ENCODE data around the gene TRMT61A. TPM values are rescaled to one million over a fixed set of nuclear protein-coding genes. Genes with fewer than 3 reads are reported as not detected.

The TRMT61A gene
- total RNA-seq, 1 experiment from 2014 or later = 15.5 TPM

DNA sequence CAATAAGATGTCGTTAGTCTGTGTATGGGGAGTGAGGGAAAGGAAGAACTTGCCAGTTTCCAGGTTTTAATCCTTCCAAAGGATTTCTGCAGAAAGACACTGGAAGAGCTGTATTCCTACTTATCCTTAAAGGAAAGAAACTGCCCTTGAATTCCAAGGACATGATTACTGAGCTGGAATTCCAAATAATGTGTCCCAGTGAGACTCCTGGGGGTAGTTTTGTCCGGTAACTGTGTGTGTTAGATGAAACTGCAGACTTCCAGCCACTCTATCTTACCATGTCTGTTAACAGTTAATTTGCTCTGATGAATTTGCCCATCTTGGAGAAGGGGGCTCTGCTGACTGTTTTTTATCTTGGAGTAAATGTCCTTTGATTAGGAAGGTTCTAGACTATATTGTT lies 39.4 kb upstream of the TRMT61A start:
- ChIA-PET CTCF (interaction anchor here (1.1 to 1.3 kb wide), 2 partner anchors 11 to 16 kb away, joined by 3 to 4 read pairs; no protein-coding TSS in a partner anchor), POLR2A (no interaction called here)
- peaks cover 18% of the 10 kb centered on the region for H3K36me3 Mint-ChIP-seq
- ATAC-seq (no peak), DNase-seq (ENCODE audit: low spot score) (no peak)
- H3K27me3 Mint-ChIP-seq (ENCODE audit: low read depth) = no peaks in the 10 kb centered on the region
- no peaks in the 10 kb centered on the region for H3K9me3 Mint-ChIP-seq
- H3K4me1 Mint-ChIP-seq = no peaks in the 10 kb centered on the region
- H3K4me3 Mint-ChIP-seq = no peak overlapping the region
- no peak overlapping the region for H3K27ac Mint-ChIP-seq
- TF ChIP-seq JUN (CRISPR knock-in tag; IDR thresholded peaks at IDR 0.05) (no peak), ETV6 (CRISPR knock-in tag; IDR thresholded peaks at IDR 0.05) (no peak), NR1H2 (CRISPR knock-in tag; IDR thresholded peaks at IDR 0.05) (no peak), HMGA2 (CRISPR knock-in tag; IDR thresholded peaks at IDR 0.05) (no peak), MYBL2 (CRISPR knock-in tag; IDR thresholded peaks at IDR 0.05) (no peak), GABPB1 (CRISPR knock-in tag; IDR thresholded peaks at IDR 0.05) (no peak), ZBTB43 (CRISPR knock-in tag; IDR thresholded peaks at IDR 0.05) (no peak), PRDM15 (CRISPR knock-in tag; IDR thresholded peaks at IDR 0.05) (no peak), TEAD1 (CRISPR knock-in tag; IDR thresholded peaks at IDR 0.05) (no peak), ZBTB21 (CRISPR knock-in tag; IDR thresholded peaks at IDR 0.05; ENCODE audit: borderline replicate concordance) (no peak), ZNF416 (CRISPR knock-in tag; IDR thresholded peaks at IDR 0.05) (no peak), EMX1 (CRISPR knock-in tag; IDR thresholded peaks at IDR 0.05) (no peak), GRHL2 (CRISPR knock-in tag; IDR thresholded peaks at IDR 0.05; ENCODE audit: insufficient replicate concordance, severe bottlenecking) (no peak)
- TF ChIP-seq, protein P1, sequence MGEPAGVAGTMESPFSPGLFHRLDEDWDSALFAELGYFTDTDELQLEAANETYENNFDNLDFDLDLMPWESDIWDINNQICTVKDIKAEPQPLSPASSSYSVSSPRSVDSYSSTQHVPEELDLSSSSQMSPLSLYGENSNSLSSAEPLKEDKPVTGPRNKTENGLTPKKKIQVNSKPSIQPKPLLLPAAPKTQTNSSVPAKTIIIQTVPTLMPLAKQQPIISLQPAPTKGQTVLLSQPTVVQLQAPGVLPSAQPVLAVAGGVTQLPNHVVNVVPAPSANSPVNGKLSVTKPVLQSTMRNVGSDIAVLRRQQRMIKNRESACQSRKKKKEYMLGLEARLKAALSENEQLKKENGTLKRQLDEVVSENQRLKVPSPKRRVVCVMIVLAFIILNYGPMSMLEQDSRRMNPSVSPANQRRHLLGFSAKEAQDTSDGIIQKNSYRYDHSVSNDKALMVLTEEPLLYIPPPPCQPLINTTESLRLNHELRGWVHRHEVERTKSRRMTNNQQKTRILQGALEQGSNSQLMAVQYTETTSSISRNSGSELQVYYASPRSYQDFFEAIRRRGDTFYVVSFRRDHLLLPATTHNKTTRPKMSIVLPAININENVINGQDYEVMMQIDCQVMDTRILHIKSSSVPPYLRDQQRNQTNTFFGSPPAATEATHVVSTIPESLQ (CRISPR knock-in tag; IDR thresholded peaks at IDR 0.05) = no peak
- TF ChIP-seq, protein P2, sequence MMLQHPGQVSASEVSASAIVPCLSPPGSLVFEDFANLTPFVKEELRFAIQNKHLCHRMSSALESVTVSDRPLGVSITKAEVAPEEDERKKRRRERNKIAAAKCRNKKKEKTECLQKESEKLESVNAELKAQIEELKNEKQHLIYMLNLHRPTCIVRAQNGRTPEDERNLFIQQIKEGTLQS (CRISPR knock-in tag; conservative IDR thresholded peaks at IDR 0.05) = no peak

DNA sequence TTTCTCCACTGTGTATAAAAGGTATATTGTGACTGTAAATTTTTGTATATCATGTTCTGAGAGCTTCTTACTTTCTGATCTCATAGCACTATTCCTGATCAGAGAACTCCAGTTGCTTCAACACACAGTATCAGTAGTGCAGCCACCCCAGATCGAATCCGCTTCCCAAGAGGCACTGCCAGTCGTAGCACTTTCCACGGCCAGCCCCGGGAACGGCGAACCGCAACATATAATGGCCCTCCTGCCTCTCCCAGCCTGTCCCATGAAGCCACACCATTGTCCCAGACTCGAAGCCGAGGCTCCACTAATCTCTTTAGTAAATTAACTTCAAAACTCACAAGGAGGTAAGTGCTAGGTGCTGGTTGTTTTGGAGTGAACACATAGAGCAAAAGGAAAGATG lies 37.3 kb upstream of the TRMT61A start:
- Mint-ChIP-seq H3K27me3 (ENCODE audit: low read depth) (no peaks in the 10 kb centered on the region), H3K9me3 (no peaks in the 10 kb centered on the region), H3K27ac (no peak overlapping the region), H3K36me3 (peaks cover 26% of the 10 kb centered on the region), H3K4me1 (no peaks in the 10 kb centered on the region), H3K4me3 (no peak overlapping the region)
- DNase-seq (ENCODE audit: low spot score) (no peak), ATAC-seq (no peak)
- POLR2A ChIA-PET = no interaction called here
- CTCF ChIA-PET = no interaction called here
- no peak for TF ChIP-seq SMAD4 (CRISPR knock-in tag; IDR thresholded peaks at IDR 0.05)
- TF ChIP-seq NR1H2 (CRISPR knock-in tag; IDR thresholded peaks at IDR 0.05) = no peak
- no peak for TF ChIP-seq SMAD3 (CRISPR knock-in tag; IDR thresholded peaks at IDR 0.05; ENCODE audit: borderline replicate concordance)
- no peak for TF ChIP-seq ZNF121 (CRISPR knock-in tag; IDR thresholded peaks at IDR 0.05)
- TF ChIP-seq RORB (CRISPR knock-in tag; IDR thresholded peaks at IDR 0.05) = no peak
- no peak for TF ChIP-seq FOXK1 (CRISPR knock-in tag; IDR thresholded peaks at IDR 0.05)
- no peak for TF ChIP-seq TP53 (CRISPR knock-in tag; IDR thresholded peaks at IDR 0.05)
- no peak for TF ChIP-seq CBFB (CRISPR knock-in tag; IDR thresholded peaks at IDR 0.05; ENCODE audit: low read depth)
- no peak for TF ChIP-seq ETV6 (CRISPR knock-in tag; IDR thresholded peaks at IDR 0.05)
- no peak for TF ChIP-seq ZNF396 (CRISPR knock-in tag; IDR thresholded peaks at IDR 0.05; ENCODE audit: borderline replicate concordance)
- no peak for TF ChIP-seq USF2 (CRISPR knock-in tag; IDR thresholded peaks at IDR 0.05)
- TF ChIP-seq, protein P3, sequence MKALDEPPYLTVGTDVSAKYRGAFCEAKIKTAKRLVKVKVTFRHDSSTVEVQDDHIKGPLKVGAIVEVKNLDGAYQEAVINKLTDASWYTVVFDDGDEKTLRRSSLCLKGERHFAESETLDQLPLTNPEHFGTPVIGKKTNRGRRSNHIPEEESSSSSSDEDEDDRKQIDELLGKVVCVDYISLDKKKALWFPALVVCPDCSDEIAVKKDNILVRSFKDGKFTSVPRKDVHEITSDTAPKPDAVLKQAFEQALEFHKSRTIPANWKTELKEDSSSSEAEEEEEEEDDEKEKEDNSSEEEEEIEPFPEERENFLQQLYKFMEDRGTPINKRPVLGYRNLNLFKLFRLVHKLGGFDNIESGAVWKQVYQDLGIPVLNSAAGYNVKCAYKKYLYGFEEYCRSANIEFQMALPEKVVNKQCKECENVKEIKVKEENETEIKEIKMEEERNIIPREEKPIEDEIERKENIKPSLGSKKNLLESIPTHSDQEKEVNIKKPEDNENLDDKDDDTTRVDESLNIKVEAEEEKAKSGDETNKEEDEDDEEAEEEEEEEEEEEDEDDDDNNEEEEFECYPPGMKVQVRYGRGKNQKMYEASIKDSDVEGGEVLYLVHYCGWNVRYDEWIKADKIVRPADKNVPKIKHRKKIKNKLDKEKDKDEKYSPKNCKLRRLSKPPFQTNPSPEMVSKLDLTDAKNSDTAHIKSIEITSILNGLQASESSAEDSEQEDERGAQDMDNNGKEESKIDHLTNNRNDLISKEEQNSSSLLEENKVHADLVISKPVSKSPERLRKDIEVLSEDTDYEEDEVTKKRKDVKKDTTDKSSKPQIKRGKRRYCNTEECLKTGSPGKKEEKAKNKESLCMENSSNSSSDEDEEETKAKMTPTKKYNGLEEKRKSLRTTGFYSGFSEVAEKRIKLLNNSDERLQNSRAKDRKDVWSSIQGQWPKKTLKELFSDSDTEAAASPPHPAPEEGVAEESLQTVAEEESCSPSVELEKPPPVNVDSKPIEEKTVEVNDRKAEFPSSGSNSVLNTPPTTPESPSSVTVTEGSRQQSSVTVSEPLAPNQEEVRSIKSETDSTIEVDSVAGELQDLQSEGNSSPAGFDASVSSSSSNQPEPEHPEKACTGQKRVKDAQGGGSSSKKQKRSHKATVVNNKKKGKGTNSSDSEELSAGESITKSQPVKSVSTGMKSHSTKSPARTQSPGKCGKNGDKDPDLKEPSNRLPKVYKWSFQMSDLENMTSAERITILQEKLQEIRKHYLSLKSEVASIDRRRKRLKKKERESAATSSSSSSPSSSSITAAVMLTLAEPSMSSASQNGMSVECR (CRISPR knock-in tag; IDR thresholded peaks at IDR 0.05; ENCODE audit: borderline replicate concordance) = no peak
